GM18517 (cell line): ENCODE data around the gene KRCC1.
"Not testable (repeated sequence)": the region's sequence is repeated elsewhere in the genome, so short reads cannot be mapped to it uniquely, and the experiment has no call there.

Experiments used
- ATAC-seq: cut with Tn5 transposase; IDR thresholded peaks from one replicate; pipeline ENCODE4 v1.9.1; 2021; ENCODE audit warnings: mild to moderate bottlenecking, moderate library complexity; ENCODE audit not compliant: unreplicated experiment

Gene KRCC1

DNA sequence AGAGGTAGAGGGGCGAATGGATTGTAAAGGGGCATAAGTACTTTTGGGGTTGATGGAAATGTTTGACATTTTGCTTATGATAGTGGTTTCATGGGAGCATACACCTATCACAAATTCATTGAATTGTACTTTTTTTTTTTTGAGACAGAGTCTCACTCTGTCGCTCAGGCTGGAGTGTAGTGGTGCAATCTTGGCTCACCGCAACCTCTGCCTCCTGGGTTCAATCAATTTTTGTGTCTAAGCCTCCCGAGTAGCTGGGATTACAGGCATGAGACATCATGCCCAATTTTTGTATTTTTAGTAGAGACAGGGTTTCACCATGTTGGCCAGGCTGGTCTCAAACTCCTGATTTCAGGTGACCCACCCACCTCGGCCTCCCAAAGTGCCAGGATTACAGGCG is 10.0 kb downstream of the KRCC1 start:
- ATAC-seq, result not testable (repeated sequence)

DNA sequence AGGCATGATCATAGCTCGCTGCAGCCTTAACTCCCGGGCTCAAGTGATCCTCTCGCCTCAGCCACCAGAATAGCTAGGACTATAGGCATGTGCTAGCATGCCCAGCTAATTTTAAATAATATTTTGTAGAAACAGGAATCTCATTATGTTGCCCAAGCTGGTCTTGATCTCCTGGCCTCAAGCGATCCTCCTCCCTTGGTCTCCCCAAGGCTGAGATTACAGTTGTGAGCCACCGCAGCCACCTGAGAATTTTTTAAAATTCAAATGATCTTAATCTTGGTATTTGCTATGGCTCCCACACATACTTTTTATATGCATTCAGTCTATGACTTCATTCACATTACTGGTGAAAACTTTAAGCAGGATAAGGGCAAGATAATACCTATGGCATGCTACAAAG is 13.1 kb downstream of the KRCC1 start:
- ATAC-seq, result no peak

DNA sequence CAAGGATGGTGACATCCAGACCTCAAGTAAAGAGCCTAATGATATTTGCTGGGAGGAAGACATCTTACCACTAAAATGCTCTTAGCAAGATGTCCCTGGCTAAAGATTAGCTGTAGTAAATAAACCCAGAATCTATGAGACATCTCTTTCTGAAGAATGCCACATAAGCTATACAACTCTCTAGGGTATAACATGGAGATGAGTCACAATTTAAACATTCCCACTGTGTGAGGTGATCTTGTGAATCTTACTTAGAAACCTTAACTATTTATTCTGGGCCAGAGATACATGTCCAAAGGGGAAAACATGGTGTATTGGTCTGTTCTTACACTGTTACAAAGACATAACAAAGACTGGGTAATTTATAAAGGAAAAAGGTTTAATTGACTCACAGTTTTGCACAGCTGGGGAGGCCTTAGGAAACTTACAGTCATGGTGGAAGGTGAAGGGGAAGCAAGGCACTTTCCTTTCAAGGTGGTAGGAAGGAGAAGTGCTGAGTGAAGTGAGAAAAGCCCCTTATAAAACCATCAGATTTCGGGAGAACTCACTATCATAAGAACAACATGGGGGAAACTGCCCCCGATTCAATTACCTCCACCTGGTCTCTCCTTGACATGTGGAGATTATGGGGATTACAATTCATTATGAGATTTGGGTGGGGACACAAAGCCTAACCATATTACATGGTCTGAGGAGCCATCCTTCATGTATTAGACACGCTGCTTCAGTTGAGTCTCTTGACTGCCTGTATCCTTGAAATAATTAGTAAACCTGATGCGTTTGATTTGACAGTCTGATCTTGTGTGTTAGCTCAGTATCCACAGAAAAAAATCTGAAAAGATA is 17.1 kb downstream of the KRCC1 start:
- no peak for ATAC-seq

DNA sequence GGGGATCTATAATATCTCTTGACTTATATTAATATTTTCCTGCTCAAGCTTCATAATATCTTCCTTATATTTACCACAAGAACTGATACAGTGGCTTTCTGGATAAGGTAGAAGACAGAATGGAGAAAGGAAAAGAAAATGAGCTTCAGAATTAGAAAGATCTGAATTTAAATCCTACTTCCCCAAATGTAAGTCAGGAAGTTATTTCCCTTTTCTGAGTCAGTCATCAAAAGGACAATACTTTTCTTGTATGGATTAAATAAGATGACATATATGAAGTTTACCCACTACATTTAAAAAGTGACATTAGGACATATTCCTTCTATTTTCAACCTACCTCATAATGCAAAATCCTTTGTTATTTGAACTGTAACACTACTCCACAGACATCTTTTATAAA is 19.0 kb downstream of the KRCC1 start:
- no peak for ATAC-seq

DNA sequence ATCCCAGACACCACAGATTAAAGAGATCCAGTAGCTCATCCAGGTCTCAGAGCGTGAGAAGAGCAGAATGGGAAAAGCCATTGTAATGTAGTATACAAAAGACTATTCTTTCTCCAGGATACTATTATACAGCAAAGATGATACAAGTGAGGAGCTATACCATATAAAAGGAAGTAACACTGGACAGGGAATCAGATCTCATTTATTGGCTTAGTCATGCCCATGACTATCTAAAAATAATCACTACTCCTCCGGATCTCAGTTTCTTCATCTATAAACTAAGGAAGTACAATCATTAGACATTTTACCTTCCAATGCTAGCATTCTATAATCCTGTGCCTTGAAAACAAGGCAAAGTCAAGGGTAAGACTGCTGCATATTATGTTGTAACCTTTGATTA is 19.4 kb downstream of the KRCC1 start:
- no peak for ATAC-seq

DNA sequence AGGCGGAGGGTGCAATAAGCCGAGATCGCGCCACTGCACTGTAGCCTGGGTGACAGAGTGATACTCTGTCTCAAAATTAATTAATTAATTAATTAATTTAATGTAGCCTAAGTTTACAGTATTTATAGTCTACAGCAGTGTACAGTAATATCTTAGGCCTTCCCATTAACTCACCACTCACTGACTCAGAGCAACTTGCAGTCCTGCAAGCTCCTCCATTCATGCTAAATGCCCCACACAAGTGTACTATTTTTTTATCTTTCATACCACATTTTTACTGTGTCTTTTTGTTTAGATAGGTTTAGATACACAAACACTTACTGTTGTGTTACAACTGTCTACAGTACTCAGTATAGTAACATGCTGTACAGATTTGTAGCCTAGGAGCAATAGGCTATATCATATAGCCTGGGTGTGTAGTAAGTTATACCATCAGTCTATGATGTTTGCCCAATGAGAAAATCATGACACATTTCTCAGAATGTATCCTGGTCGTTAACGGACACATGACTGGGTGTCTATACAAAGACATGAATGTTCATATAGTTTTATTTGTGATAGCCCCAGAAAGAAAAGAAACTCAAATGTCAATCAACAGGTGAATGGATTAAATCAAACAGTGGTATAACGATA is 23.4 kb downstream of the KRCC1 start:
- ATAC-seq, result no peak

DNA sequence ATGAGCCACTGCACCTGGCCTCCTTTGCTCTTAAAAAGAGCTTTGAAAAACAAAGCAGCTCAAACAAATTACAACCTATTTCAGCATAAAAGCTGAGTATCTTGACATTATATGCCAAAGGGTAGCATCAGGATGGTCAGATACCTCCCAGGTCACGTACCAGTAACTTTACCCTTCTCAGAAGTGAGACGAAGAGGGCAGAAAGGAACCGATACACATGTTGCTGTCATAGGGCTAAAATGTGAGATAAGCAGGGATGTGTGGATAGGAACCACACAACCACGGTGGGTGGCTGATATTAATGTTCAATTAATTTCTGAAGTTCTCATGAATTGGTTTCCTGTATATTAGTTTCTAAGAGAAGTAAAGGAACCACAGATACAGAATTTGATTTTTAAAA is 26.7 kb downstream of the KRCC1 start:
- no peak for ATAC-seq

DNA sequence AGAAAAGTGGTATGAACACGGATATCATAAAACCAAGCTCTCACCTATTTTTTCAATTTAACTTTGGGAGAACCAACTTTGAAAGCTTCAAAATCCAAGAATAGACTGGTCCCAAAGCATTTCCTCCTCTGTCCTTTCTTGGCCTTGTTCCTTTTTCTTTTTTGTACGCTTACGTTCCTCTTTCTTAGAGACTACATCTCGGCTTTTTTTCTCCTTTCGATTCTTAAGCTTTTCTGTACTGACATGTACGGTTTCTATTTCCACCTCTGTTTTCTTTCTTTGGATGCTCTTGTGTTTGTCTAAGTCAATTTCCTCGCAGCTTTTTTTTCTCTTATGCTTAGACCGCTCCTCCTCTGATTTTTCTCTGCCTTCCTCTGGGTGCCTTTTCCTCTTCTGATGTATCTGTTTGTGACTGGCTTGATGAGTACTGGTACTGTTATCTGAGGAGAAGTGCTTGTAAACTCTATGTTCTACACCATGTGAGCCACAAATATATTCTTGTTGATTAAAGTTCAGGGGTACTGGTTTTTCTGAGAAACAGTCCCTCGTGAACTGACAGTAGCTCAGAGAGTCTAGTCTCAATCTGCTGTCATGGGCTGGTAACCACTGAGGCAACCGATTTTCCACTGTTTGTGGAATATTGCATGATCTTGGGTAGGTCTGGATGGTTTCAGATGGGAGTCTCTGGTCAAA is 27.7 kb downstream of the KRCC1 start:
- ATAC-seq, result no peak

DNA sequence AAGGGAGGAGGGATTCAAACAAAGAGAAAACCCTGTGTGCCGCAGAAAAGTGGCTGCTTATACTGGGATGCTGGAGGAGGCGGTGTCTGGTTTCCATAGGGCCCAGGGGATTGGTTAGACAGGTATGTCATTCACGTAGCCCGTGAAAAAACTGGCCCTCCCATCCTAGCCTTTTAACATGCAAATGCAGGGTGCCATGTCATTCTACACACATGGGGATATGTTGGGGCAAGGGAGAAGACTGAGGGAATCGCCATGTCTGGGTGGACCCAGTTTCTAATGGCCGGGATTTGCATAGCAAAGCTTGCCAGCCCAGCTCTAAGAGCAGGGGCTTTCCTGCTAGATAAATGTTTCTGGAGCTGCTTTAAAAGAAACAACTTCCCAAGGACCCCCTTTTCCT is 31.1 kb downstream of the KRCC1 start:
- no peak for ATAC-seq

DNA sequence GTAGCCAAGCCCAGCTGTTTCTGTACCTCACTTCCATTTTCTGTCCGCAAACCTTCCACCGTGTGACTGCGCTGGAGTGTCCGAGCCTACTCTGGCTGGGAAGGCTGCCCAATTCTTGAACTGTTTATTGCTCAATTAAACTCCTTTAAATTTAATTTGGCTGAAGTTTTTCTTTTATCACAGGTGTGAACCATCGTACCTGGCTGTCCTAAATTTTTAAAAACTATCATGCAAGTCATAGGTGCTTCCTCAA is 33.0 kb downstream of the KRCC1 start:
- no peak for ATAC-seq

DNA sequence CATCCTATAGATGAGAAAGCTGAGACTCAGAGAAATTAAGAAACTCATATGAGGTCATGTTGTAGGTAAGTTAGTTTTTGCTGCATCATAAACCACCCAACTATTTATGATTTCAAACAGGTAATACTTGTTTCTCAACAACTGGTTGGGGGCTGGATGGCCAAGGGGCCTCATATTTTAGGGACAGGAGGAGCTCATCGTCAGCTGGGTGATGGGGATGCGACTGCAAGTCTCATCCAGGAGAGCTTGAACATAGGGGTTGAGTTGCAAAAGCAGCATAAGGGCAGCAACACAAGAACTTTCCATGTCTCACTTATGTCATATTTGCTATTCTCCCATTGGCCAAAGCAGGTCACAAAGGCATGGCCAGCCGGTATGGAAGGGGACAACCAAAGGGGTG is 35.6 kb downstream of the KRCC1 start:
- ATAC-seq, result no peak

DNA sequence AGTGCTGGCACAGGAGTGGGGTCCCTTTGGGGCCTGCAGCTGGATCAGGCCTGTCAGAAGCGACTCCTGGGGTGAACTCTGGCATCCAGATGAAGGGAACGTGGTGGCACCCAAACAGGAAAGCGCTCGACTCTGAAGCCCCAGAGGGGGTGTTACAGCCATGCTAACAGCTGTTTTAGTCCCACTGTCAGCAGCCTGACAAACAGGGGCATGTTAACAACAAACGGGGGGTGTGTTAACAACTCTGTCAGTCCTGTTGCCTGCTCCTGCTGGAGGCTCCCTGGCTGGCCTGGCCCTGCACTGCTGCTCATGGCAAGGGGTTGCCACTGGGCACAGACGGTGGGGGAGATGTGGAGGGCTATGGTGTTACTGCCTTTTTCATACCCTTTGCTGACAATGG is 36.7 kb downstream of the KRCC1 start:
- no peak for ATAC-seq

DNA sequence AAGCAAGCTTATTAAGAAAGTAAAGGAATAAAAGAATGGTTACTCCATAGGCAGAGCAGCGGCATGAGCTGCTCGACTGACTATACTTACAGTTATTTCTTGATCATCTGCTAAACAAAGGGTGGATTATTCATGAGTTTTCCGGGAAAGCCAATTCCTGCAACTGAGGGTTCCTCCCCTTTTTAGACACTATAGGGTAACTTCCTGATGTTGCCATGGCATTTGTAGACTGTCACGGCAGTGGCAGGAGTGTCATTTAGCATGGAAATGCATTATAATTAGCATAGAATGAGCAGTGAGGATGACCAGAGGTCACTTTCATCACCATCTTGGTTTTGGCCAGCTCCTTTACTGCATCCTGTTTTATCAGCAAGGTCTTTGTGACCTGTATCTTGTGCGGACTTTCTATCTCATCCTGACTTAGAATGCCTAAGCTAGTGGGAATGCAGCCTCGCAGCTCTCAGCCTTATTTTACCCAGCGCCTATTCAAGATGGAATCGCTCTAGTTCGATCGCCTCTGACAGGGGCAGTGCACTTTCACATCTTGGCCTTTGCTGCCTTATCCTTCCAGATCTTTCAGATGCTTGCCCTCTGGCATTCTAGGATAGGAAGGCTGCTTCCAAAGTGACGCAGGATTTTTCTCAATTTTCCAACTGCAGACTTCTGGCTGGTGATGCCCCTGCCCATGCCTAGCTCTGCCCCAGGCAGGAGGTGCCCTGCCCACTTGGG is 37.3 kb downstream of the KRCC1 start:
- ATAC-seq, result not testable (repeated sequence)

DNA sequence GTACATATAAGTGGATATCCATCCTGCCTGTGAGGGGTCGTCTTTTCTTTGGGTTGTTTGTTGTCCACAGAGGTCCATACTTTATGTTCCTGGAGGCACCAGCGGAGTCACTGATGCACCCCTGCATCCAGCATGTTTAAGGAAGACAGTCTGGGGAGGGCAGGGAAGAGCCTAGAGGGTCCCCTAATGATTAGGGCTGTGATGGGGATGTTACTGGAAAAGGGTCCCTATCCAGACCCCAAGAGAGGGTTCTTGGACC is 37.9 kb downstream of the KRCC1 start:
- ATAC-seq, result not testable (repeated sequence)

DNA sequence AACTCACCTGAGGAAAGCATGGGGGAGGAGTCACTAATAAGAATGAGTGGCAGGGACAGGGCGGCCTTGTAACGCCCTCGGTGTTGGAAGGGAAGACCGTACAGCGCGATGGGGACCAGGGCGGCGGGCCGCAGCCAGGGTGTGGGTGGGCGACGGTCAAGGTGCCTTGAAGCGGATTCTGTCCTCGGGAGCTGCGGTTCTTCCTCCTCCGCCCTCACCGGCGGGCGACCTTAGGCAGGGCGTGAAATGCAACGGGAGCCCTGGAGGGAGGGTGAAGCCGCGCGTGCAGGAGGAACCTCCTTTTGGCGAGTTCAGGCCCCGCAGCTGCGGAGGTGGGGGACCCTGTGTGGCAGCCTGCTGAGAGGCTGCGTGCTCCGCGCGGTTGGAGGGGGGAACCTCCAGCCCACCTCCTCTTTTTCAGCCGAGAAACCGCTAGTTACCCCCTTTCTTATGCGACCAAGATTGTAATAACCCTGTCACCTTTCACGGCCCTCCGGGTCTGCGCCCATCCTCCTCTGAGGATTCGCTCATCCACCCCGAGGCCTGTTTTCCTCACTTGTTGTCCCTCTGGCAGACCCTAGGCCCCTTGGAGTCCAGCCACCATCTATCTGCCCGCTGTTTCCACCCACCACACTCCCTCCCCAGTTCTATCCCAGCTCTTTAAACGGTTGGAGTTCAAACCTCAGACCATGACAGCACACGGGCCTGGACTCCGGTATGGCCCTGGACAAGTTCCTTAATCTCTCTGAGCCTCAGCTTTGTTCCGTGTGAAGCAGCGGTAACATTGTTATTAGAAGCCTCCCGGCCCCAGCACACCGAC is 38.4 kb downstream of the KRCC1 start:
- ATAC-seq, result peak; percentile 41

DNA sequence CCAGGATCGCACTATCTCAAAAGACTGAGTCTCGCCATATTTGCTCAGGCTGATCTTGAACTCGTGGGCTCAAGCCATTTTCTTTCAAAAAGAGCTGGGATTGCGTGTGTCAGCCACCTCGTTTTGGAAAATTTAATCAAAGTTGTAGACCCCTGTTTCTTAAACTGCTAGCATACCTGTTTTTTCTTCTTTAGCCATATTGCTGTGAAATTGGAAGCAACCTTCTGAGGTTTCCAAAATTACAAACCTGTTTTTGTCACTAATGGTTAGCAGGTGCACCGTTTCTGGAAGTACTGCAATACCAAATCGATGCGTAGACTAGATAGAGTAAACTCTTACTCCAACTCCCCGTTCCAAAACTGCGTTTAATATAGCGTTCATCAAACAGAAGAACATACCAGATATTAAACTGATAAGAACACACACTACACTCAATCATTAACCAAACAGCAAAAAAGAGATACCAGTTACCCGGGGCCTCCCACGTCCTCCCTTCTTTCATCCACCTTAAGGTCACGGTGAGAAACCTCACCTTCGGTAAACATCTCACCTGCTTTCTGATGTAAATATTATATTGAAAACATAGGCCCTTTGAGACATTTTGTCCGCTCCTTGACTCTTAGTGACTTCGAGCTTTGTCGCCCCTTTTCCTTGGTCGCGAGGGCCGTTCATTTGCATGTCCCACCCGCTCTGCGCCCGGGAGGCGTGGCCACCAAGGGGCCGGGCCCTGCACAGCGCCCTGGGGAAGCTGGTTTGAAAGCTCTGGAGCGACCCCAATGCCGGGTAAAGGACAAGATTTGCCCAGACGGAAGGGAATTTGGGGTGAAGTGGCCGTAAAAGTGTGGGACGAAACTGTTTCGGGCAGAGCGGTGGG is 39.3 kb downstream of the KRCC1 start, which contains the start of gene RNU2-63P:
TSS of gene RNU2-63P (minus strand) at position 462 of the 874 bp plus-strand sequence.
- peak; percentile 89 for ATAC-seq

DNA sequence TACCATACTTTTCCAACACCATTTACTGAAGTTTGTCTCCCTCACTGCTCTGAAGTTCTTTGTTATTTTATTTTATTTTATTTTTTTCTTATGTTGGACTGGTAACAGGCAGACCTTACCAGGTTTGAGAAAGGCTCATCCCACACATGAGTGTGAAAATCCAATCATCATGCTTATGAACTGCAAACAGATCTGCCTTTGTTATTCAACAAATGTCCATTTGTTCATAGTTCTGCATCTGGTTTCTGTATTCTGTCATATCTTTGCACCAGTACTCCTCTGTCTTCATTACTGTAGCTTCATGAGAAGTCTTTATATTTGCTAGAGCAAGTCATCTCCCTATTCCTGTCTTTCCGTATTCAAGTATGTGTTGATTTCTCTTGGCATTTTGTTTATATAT is 44.6 kb downstream of the KRCC1 start:
- no peak for ATAC-seq

DNA sequence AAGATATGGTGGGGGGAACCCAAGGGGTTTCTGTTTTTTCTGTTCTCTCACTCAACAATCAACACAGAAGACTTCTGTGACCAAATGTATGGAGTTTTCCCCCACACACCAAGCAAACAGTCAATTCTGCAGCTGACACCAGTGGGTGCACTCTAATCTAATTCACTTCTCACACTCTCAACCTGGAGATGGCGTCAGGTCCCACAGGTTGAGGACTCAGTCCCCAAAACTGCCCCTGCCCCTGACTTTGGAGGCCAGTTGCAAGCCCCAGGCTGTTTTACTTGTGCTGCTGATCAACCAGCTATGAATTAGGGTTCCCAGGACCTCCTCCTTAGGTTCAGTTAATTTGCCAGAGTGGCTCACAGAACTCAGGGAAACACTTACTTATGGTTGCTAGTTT is 45.4 kb downstream of the KRCC1 start:
- ATAC-seq, result no peak

DNA sequence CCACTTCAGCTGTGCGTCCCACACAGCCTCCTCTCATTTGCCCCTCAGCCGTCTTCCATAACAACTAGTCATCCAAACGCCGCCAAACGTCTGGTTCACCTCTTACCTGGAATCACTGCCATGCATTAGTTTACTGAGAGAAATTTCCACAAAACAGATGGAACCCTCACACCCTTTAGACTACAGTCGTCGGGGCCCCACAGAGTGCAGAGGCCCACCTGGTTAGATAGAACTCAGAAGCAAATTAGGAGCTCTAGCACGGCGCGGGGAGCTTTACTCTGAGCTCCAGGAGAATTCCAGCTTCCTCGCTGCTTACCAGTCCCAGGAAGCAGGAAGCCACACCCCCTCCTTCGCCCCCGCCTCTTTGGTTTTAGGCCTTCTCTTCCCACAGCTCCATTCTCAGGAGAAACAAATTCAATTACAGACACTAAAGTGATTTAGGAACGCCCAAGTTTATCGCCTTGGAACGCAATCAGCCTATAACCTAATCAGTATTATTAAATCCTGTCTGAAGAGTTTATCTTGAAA is 48.6 kb downstream of the KRCC1 start:
- no peak for ATAC-seq

DNA sequence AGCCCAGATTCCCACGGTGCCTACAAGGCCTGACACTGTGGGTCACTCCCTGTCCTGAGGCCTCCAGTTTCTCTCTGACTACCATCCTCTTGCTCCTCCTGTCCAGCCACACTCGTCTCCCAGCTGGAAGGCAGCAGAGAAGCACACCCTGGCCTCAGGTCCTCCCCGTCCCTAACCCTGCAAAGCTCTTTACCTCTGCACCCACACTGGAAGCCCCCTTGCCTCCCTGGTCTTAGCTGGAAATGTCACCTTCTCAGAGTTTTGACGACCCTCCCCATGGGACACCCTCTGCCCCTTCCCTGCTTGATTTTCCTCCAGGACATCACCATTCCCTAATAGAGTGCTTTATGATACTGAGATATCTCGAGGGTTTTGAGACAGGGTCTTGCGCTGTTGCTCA is 49.8 kb downstream of the KRCC1 start:
- no peak for ATAC-seq
